Neural crest cell (in vitro differentiated cells): ENCODE measurements around the gene ATP5F1B. TPM values are rescaled to one million over a fixed set of nuclear protein-coding genes. Genes with fewer than 3 reads are reported as not detected.
"Not testable (repeated sequence)": the region's sequence is repeated elsewhere in the genome, so short reads cannot be mapped to it uniquely, and the experiment has no call there.

Source experiments
- DNase-seq: peaks from one replicate; pipeline ENCODE4 v3.0.0; 2021; ENCODE audit warnings: low read depth, mixed read lengths, low spot score
- H3K27ac Mint-ChIP-seq: one replicate; pipeline ENCODE4 v1.8.0; 2021; ENCODE audit warnings: mild to moderate bottlenecking, mixed read lengths; ENCODE audit not compliant: unreplicated experiment
- H3K27me3 Mint-ChIP-seq: 2 replicates; pipeline ENCODE4 v1.8.0; 2021; ENCODE audit warnings: low read depth, mild to moderate bottlenecking, mixed read lengths
- H3K36me3 Mint-ChIP-seq: 2 replicates; pipeline ENCODE4 v1.8.0; 2021; ENCODE audit warnings: low read depth, mild to moderate bottlenecking, mixed read lengths
- H3K4me1 Mint-ChIP-seq: 2 replicates; pipeline ENCODE4 v1.8.0; 2021; ENCODE audit warnings: mixed read lengths
- H3K4me3 Mint-ChIP-seq: one replicate; pipeline ENCODE4 v1.8.0; 2021; ENCODE audit warnings: mild to moderate bottlenecking, mixed read lengths
- H3K9me3 Mint-ChIP-seq: 2 replicates; pipeline ENCODE4 v1.8.0; 2021; ENCODE audit warnings: mixed read lengths
- total RNA-seq: library from RNA; stranded (reverse); gene quantifications from 2 replicates; pipeline ENCODE4 v1.2.1, GENCODE V29; 2021
- TF ChIP-seq, protein P1 (sequence below): fragments of 200-600 bp; sonication (generic); conservative IDR thresholded peaks from 2 replicates; pipeline ENCODE4 v1.5.0; 2021; ENCODE audit warnings: antibody characterized with exemption, mild to moderate bottlenecking

Gene ATP5F1B
- total RNA-seq, 1 donor from 2014 or later: 651 TPM

DNA sequence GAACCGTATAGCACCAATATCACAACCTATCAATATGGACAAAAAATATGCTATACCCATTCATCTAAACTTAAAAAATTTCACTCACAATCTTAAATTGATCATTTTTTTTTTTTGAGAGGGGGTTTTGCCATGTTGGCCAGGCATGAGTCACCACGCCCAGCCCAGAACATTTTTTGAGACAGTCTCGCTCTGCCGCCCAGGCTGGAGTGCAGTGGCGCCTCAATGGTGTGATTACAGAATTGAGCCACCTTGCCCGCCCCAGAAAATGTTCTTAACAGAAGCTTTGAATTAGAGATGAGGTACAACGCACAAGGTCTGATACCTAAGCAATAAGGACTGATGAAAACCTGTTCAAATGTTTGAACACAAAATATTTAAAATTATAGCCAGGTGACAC lies 15.8 kb upstream of the ATP5F1B start:
- no peaks in the 10 kb centered on the region for H3K4me1 Mint-ChIP-seq
- H3K9me3 Mint-ChIP-seq: no peaks in the 10 kb centered on the region
- TF ChIP-seq, protein P1, sequence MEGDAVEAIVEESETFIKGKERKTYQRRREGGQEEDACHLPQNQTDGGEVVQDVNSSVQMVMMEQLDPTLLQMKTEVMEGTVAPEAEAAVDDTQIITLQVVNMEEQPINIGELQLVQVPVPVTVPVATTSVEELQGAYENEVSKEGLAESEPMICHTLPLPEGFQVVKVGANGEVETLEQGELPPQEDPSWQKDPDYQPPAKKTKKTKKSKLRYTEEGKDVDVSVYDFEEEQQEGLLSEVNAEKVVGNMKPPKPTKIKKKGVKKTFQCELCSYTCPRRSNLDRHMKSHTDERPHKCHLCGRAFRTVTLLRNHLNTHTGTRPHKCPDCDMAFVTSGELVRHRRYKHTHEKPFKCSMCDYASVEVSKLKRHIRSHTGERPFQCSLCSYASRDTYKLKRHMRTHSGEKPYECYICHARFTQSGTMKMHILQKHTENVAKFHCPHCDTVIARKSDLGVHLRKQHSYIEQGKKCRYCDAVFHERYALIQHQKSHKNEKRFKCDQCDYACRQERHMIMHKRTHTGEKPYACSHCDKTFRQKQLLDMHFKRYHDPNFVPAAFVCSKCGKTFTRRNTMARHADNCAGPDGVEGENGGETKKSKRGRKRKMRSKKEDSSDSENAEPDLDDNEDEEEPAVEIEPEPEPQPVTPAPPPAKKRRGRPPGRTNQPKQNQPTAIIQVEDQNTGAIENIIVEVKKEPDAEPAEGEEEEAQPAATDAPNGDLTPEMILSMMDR: no peak
- peaks cover 16% of the 10 kb centered on the region for H3K36me3 Mint-ChIP-seq
- no peak overlapping the region for H3K27ac Mint-ChIP-seq
- no peak overlapping the region for H3K4me3 Mint-ChIP-seq
- no peak for DNase-seq
- no peaks in the 10 kb centered on the region for H3K27me3 Mint-ChIP-seq

DNA sequence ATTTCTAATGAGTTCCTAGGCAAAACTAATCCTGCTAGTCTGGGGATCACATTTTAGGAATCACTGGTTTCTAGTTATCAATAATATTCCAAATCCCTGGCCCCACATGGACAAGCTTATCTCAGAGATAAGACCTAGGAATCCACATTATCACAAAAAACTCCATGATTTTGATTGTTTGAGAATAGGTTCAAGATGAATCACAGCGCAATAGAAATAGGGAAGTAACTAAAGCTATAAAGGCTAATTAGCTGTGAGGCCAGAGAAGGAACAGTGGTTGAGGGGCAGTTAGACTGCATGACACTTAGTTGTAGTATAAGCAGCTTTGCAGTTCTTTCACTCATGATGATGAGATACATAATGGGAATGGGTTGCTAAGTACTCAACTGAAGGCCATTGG lies 13.1 kb upstream of the ATP5F1B start:
- Mint-ChIP-seq H3K9me3 (peaks cover 3% of the 10 kb centered on the region), H3K4me1 (no peaks in the 10 kb centered on the region), H3K27ac (no peak overlapping the region), H3K36me3 (peaks cover 15% of the 10 kb centered on the region), H3K4me3 (no peak overlapping the region), H3K27me3 (no peaks in the 10 kb centered on the region)
- DNase-seq: no peak
- TF ChIP-seq, protein P1: no peak

DNA sequence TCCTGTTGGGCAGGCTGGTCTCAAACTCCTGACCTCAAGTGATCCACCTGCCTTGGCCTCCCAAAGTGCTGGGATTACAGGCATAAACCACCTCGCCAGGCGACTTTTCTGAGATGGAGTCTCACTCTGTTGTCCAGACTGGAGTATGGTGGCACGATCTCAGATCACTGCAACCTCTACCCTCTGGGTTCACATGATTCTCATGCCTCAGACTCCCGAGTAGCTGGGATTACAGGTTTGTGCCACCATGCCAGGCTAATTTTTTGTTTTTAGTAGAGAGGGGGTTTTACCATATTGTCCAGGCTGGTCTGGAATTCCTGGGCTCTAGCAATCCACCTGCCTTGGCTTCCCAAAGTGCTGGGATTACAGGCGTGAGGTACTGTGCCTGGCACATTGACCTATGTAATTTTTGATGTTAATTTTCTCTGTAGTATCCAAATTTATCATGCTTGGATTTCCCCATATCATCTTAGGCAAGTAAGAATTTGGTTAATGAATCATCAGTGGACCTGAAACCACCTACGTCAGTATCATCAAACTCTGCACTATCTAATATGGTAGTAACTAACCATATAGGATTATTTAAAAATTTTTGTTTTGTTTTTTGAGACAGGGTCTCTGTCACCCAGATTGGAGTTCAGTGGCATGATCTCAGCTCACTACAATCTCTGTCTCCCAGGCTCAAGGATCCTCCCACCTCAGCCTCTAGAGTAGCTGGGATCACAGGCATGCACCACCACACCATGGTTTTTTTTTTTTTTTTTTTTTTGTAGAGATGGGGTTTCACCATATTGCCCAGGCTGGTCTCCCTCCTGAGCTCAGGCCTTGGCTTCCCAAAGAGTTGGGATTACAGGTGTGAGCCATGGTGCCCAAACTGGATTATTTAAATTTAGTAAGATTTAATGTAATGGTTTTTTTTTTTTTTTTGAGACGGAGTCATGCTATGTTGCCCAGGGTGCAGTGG lies 11.9 kb upstream of the ATP5F1B start:
- Mint-ChIP-seq H3K9me3 (peaks cover 11% of the 10 kb centered on the region), H3K36me3 (peaks cover 16% of the 10 kb centered on the region), H3K27ac (no peak overlapping the region), H3K27me3 (no peaks in the 10 kb centered on the region), H3K4me1 (no peaks in the 10 kb centered on the region), H3K4me3 (no peak overlapping the region)
- TF ChIP-seq, protein P1: no peak
- no peak for DNase-seq

DNA sequence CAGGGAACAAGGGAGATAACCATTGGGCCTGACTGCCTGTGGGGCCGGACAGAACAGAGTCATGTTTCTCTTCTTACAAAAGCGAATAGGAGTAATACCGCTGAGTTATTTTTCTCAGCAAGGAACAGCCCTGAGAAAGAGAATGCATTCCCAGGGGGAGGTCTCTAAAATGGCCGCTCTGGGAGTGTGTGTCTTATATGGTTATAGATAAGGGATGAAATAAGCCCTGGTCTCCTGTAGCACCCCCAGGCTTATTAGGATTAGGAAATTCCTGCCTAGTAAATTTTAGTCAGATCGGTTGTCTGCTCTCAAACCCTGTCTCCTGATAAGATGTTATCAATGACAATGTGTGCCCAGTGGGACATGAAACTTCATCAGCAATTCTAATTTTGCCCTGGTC lies 8.0 kb upstream of the ATP5F1B start:
- not testable (repeated sequence) for H3K27me3 Mint-ChIP-seq, H3K4me3 Mint-ChIP-seq, H3K27ac Mint-ChIP-seq, DNase-seq, H3K4me1 Mint-ChIP-seq
- H3K36me3 Mint-ChIP-seq: peaks cover 19% of the 10 kb centered on the region
- peaks cover 13% of the 10 kb centered on the region for H3K9me3 Mint-ChIP-seq

DNA sequence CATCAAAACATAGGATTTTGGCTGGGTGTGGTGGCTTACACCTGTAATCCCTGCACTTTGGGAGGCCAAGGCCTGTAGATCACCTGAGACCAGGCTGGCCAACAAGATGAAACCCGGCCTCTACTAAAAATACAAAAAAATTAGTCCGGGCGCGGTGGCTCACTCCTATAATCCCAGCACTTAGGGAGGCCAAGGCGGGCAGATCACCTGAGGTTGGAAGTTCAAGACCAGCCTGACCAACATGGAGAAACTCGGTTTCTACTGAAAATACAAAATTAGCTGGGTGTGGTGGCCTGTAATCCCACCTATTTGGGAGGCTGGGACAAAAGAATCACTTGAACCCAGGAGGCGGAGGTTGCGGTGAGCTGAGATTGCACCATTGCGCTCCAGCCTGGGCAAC lies 2.2 kb upstream of the ATP5F1B start:
- peaks cover 16% of the 10 kb centered on the region for H3K36me3 Mint-ChIP-seq
- H3K4me3 Mint-ChIP-seq, H3K9me3 Mint-ChIP-seq, DNase-seq, H3K27ac Mint-ChIP-seq, H3K27me3 Mint-ChIP-seq: not testable (repeated sequence)
- H3K4me1 Mint-ChIP-seq: peaks cover 21% of the 10 kb centered on the region

DNA sequence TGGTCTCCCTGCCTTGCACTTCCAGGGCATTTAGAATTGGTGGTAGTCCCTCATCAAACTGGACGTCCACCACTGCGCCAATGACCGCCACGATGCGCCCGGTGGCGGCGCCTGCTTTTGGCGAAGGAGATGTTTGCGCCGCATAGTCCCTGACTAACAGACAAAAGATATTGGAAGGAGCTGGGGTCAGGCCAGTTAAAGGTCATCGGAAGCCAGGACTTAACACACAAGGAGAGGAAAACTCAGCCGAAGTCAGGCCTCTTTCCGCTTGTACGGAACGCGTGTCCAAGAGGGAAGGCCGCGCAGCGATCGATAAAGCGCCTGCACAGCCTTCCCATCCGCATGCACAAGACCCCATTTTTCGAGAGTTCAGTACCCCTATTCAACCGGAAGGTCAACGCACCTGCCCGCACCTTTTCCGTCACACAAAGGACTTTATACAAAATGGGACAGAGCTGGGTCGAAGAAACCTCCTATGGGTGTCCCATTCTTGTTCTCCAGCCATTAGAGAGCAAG lies 525 bp downstream of the ATP5F1B start:
- Mint-ChIP-seq H3K27ac (peak overlapping the region; percentile 83), H3K4me3 (peak overlapping the region; percentile 80), H3K27me3 (no peaks in the 10 kb centered on the region), H3K36me3 (peaks cover 16% of the 10 kb centered on the region), H3K9me3 (no peaks in the 10 kb centered on the region), H3K4me1 (peaks cover 21% of the 10 kb centered on the region)
- no peak for DNase-seq
- TF ChIP-seq, protein P1: no peak
